Sigmoid colon (tissue), 4 donors: ENCODE data around the gene TECTB.

Source experiments
- CTCF ChIP-seq, 4 experiments: fragments of 450-650 bp in 3 of 4; fragments of 200-600 bp in 1 of 4; IDR thresholded peaks; one replicate each; pipeline ENCODE4 v1.5.1; 2016 to 2019; ENCODE audit warnings: antibody characterized with exemption in 4 of 4, mild to moderate bottlenecking in 3 of 4, moderate library complexity in 2 of 4
- POLR2A ChIP-seq, 2 donors: fragments of 450-650 bp; IDR thresholded peaks; one replicate each; pipeline ENCODE4 v1.6.1; 2016; ENCODE audit warnings: antibody characterized with exemption in 2 of 2, mild to moderate bottlenecking in 2 of 2, moderate library complexity in 2 of 2
- POLR2AphosphoS5 ChIP-seq, 4 donors: sonication (generic); formaldehyde crosslinking; IDR thresholded peaks; one replicate each; pipeline ENCODE4 v1.6.1; 2017; ENCODE audit warnings: antibody characterized with exemption in 4 of 4

GRCh38 chr10:112286837-112287818 is 3.9 kb downstream of the TECTB start:
- TF ChIP-seq POLR2AphosphoS5 (IDR thresholded peaks at IDR 0.05) (no peak), CTCF (IDR thresholded peaks at IDR 0.05) (no peak), POLR2A (IDR thresholded peaks at IDR 0.05) (no peak)
